H7 (cell line): ENCODE data around the gene CDK14. TPM values are rescaled to one million over a fixed set of nuclear protein-coding genes. Genes with fewer than 3 reads are reported as not detected.

Experiments
- DNase-seq: peaks from one replicate; pipeline ENCODE4 v3.0.0; 2012
- H3K27me3 ChIP-seq: 2 replicates; pipeline ENCODE4 v1.6.0; 2011; ENCODE audit warnings: mild to moderate bottlenecking, low read length; ENCODE audit not compliant: control insufficient read depth, insufficient read depth
- H3K36me3 ChIP-seq: replicated peaks from 2 replicates; pipeline ENCODE4 v1.5.1; 2011; ENCODE audit warnings: low read length; ENCODE audit not compliant: control insufficient read depth, insufficient read depth
- H3K4me3 ChIP-seq: 2 replicates; pipeline ENCODE4 v1.5.1; 2011; ENCODE audit warnings: low read depth, mild to moderate bottlenecking, control low read depth, low read length, moderate library complexity; ENCODE audit not compliant: insufficient read depth
- total RNA-seq: library from RNA; depleted of rRNA; stranded (reverse); fragments of >200 nt; shearing (Covaris generic); gene quantifications from 2 replicates; pipeline ENCODE4 v1.2.3, GENCODE V29; 2014

CDK14 gene
- total RNA-seq, 1 experiment from 2014 or later: 28.6 TPM

DNA sequence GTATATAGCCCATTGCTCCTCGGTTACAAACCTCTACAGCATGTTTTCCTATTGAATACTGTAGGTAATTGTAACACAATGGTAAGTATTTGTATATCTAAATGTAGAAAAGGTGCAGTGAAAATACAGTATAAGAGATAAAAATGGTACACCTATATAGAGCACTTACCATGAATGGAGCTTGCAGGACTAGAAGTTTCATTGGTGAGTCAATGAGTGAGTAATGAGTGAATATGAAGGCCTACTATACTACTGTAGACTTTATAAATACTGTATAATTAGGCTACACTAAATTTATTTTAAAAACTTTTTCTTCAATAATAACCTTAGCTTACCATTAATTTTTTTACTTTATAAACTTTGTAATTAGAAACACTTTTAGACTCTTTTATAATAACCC, 239.7 kb downstream of the CDK14 start:
- H3K4me3 ChIP-seq: no peak overlapping the region
- no peaks in the 10 kb centered on the region for H3K36me3 ChIP-seq
- DNase-seq: no peak
- H3K27me3 ChIP-seq: no peaks in the 10 kb centered on the region

DNA sequence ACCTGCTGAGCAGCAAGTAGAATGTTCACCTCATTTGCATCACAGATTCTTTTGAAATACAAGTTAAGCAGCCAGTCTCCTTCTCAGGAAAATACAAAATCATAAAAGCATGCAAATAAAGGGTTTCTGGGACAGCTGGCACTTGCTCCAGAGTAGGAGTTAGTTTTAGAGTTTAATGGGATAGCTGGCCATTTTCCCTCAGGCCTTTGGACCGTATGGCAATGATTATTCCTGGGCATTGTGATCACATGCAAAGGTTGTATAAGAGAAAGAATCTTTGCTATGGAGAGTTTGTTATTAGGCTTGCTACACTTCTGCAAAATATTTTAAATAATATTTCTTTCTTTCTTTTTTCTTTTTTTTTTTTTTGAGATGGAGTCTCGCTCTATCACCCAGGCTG, 240.8 kb downstream of the CDK14 start:
- no peak for DNase-seq
- H3K36me3 ChIP-seq: no peaks in the 10 kb centered on the region

DNA sequence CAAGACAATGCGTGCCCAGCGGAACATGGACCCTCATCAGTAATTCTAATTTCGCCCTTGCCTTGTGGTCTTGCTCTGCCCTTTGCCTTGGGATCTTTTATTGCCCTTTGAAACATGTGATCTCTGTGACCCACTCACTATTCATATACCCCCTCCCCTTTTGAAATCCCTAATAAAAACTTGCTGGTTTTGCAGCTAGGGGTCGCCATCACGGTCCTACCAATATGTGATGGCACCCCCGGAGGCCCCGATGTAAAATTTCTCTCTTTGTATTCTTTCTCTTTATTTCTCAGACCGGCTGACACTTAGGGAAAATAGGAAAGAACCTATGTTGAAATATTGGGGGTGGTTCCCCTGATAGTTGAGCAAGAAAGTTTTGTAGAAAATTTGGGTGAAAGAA, 242.7 kb downstream of the CDK14 start:
- DNase-seq: no peak
- Histone ChIP-seq H3K27me3 (no peaks in the 10 kb centered on the region), H3K36me3 (no peaks in the 10 kb centered on the region), H3K4me3 (no peak overlapping the region)

More for the DNA sequence above, 240.8 kb downstream of the CDK14 start:
- no peaks in the 10 kb centered on the region for H3K27me3 ChIP-seq
- no peak overlapping the region for H3K4me3 ChIP-seq

DNA sequence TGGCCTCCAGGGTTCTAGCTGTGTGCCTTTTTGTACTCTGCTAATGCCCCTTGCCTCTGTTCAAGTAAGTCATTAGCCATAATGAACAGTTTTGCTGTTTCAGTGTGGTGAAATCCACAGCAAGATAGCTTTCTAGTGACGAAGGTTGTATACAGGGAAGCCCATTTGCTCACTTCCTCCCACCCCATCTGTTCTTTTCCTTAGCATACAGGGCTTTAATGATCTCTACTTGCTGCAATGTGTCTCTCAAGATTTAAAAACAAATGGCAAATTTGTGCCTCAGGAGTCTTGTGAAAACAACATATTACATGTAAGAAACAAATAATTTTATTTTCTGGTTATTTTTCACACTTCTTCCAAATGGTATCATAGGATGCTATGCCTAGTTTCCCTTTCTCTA, 243.2 kb downstream of the CDK14 start:
- Histone ChIP-seq H3K4me3 (no peak overlapping the region), H3K27me3 (no peaks in the 10 kb centered on the region), H3K36me3 (no peaks in the 10 kb centered on the region)
- no peak for DNase-seq

DNA sequence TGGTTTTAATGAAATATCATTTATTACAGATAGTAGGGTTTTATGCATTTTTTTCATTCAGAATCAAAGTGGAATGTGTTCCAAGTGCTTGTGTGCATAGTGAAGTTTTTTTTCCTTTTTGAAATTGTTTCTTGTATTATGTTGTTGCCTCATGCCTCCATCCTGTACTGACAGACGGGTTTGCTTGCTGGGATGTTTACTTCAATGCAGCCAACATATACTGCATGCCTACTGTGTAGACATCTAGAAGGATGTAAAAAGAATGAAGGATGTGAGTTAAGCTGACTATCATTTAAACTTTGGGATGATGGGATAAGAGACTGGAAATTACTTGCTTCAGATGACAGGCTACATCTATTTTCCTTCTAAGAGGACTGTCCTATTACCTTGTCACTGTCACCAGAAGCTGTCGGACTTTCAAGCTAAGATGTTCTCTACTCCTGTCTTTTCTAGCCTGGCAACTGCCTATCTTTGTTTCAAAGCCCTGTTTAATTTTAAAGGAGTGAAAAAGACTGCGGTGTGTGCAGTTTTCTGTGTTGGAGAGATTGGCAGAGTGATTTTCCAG, 243.7 kb downstream of the CDK14 start:
- no peaks in the 10 kb centered on the region for H3K36me3 ChIP-seq
- no peaks in the 10 kb centered on the region for H3K27me3 ChIP-seq
- no peak for DNase-seq
- H3K4me3 ChIP-seq: no peak overlapping the region

DNA sequence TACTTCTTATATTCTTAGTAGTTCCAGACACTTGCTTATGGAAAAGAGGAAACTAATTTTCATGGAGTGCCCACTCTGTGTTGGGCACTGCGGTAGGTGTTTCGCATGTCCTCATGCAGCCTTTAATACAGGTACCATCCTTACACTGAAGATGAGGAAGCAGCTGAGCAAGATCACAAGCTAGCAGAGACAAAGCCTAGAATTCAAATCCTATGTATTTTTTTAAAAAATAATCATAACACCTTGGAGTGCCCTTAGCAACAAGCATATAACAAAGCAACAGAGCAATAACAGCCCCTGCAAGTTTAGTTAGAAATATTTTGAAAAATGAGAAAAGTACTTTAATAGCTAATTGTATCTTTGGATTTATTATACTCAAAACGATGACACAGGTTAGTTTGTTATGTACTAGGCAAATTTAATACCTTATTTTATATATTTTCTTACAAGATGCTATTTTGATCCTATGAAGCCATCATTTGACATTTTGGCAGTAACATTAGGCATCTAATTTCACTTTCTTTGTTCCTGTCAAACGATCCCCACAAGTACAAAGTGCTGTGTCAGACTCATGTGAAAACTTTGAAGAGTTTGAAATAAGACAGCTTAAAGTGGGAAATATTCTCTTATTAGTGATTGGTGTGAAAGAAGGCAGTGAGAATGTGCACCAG, 245.8 kb downstream of the CDK14 start:
- Histone ChIP-seq H3K4me3 (no peak overlapping the region), H3K27me3 (no peaks in the 10 kb centered on the region), H3K36me3 (no peaks in the 10 kb centered on the region)
- DNase-seq: no peak

DNA sequence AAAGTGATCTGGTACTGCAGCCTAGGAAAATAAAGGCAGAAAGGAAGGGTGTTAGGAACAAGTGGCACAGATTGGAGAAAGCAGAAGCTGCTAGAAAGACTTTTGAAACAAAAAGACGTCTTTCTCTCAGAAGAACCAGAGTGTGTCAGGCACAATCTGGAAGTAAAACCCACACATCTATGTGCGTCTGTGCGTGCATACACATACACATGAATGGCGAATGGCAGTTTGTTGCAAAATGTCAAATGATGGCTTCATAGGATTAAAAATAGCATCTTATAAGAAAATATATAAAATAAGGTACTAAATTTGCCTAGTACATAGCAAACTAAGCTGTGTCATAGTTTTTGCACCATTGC, 246.3 kb downstream of the CDK14 start:
- H3K36me3 ChIP-seq: no peaks in the 10 kb centered on the region
- H3K4me3 ChIP-seq: no peak overlapping the region
- DNase-seq: no peak
- H3K27me3 ChIP-seq: no peaks in the 10 kb centered on the region

DNA sequence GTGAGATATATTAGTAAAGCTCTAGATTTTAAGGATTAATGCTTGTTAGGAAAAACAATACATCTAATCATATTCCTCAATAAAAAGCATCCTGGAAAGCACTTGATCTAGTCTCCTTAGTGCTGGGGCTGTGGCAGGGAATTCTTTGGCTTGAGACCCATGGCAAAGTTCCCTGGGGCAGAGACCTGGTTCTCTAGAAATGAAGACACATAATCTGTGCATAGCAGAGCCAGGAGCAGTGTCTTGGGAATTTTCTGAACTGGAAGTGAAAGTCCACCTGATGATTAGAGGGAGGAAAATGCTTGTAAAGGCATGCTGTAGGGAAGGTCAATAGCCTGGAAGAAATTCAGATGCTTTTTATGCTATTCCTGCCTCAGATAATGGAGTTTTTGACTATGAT, 247.4 kb downstream of the CDK14 start:
- no peak for DNase-seq
- Histone ChIP-seq H3K27me3 (no peaks in the 10 kb centered on the region), H3K36me3 (no peaks in the 10 kb centered on the region), H3K4me3 (no peak overlapping the region)

DNA sequence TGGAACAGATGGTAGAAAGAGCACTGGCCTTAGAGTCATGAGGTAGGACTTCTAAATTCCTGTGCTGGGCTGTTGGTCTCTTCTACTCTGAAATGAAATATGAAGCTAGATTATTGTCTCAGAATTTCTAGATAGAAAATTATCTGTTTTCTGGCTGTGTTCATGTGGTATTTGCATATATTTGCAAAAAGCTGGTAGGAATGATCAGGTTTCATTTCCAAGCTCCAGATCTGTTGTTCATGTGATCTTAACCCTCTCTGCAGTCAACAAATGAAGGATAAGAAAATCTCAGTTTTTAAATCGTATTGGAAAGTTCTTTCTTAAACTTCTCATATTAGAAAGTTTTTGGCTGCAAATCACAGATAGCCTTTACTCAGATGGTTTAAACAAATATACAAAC, 248.3 kb downstream of the CDK14 start:
- Histone ChIP-seq H3K36me3 (no peaks in the 10 kb centered on the region), H3K4me3 (no peak overlapping the region)
- no peak for DNase-seq

DNA sequence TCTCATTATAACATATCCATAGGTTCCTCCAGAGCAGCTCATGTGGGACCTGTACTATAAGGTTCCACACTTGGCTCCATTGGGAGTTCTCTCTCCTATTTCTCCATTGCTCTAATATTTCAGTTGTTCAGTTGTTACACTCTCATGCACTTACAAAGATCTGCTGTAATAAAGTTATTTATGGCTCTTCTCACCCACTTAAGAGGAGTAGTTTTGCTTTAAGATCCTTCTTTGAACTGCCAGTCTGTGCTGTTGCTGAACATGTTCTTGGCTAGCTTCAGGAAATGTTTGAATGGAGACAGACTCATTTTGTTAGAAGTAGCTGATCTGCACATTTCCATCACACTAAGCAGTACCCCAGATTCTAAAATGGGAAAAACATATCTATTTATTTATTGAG, 250.1 kb downstream of the CDK14 start:
- H3K27me3 ChIP-seq: no peaks in the 10 kb centered on the region
- no peak overlapping the region for H3K4me3 ChIP-seq
- no peaks in the 10 kb centered on the region; the same call in 1 of the 2 replicates for H3K36me3 ChIP-seq
- no peak for DNase-seq

More for the DNA sequence above, 248.3 kb downstream of the CDK14 start:
- H3K27me3 ChIP-seq: no peaks in the 10 kb centered on the region

DNA sequence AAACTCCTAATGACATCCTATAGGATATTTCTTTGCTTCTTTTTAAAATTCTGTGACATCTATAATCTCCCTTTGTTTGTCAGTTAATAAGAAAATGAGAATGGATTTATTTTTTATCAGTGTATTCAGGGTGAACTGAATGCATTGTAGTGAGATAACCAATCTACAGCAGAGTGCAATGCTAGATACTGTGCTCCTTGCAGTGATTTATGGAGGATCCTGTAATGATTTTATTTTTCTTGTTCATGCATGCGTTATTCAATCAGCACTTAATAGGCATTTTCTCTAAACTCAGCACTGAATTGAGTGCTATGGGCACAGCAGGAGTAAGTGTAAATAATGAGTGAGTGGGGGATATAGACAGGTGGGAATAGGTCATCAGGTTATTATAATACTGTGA, 253.9 kb downstream of the CDK14 start:
- no peak overlapping the region for H3K4me3 ChIP-seq
- no peaks in the 10 kb centered on the region for H3K27me3 ChIP-seq
- no peak for DNase-seq
- no peaks in the 10 kb centered on the region; the same call in 1 of the 2 replicates for H3K36me3 ChIP-seq

DNA sequence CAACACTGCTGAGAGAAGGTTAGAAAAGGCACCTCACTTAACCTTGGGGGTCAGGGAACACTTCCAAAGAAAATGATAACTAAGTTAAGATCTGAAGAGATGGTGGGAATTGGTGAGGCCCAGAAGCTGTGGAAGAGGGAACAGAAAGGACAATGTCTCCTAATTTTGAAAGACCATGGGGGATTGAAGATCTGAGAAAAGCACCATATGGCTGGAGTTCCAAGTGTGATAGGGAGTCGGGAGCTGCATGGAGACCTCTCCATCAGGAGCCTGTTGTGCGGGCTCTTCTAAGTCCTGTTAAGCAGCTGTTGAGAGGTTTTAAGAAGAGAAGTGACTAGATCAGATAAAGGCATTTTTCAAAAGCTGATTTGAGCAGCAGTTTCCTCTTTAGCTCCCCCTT, 254.3 kb downstream of the CDK14 start:
- no peaks in the 10 kb centered on the region; the same call in 1 of the 2 replicates for H3K36me3 ChIP-seq
- no peak for DNase-seq
- H3K27me3 ChIP-seq: no peaks in the 10 kb centered on the region
- no peak overlapping the region for H3K4me3 ChIP-seq

DNA sequence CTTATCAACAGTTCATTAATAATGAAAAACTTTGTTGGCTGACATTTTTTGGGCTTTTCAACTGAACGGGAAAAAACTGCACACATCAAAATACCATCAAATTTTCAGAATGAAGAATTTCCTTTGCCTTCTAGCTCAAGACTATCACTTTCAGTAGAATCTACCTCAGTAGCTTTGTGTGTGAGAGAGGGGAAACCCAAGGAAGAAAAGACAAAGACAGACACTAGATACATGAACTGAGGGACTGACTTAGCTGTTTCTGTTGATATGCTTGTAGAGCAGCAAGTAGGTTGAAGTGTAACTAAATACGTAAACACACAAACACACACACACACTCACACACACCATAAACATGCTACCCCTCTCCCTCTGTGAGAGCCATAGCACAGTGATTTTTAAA, 257.1 kb downstream of the CDK14 start:
- Histone ChIP-seq H3K4me3 (no peak overlapping the region), H3K36me3 (no peaks in the 10 kb centered on the region; the same call in 1 of the 2 replicates), H3K27me3 (no peaks in the 10 kb centered on the region)
- no peak for DNase-seq

DNA sequence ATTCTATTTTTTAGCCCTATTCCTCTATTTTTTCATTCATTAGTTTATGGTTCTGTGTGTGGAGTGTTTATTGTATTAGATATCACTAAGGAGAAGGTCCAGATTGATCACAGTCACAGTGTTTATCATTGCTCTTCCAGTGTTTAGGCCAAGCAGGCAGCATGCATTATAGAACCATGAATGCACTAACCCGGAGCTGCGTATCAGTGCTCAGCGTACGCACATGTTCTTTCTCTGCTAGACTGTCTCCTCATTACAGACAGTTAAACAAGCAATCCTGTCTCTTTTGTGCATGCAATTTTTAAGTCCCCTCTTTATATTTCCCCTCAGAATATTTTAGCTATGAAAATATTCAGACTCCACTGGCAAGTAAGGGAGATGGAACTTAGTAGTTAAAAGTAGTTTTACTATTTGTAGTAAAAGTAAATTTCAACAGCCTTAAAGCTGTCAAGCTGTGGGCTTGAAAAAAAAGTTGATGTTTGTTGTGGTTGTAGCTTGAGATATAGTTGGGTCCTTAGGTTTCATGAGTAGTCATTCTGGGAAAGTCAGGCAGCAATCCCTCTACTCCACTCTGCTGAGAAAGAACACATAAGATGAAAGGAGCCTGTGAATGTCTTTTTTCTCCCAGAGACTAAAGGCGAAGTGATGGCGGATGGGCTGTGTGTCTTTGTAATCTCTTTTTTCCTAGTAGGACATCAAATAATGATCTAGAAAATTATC, 260.4 kb downstream of the CDK14 start:
- no peak for DNase-seq
- H3K27me3 ChIP-seq: no peaks in the 10 kb centered on the region

DNA sequence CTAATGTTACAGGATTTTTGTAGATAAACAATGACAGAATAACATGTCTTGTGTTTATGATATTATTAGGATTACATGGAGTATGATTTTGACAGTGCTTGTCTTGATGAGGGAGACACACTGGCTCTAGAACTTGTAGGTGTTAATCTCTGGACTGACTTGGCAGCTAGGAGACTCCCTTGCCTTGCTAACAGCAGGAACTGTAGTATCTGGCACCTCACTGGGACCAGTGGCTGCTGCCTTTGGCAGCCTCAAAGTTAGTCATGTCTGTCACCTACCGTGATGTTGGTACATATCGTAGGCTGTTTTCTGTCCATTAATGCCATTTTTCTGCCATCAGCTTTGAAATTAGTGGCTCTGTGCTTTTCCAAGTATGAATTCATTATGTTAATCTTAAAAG, 261.5 kb downstream of the CDK14 start:
- no peaks in the 10 kb centered on the region for H3K27me3 ChIP-seq
- H3K36me3 ChIP-seq: no peaks in the 10 kb centered on the region
- H3K4me3 ChIP-seq: no peak overlapping the region
- no peak for DNase-seq

More for the DNA sequence above, 260.4 kb downstream of the CDK14 start:
- H3K36me3 ChIP-seq: no peaks in the 10 kb centered on the region
- H3K4me3 ChIP-seq: no peak overlapping the region
